Urinary bladder (tissue), 4 donors: Measurements from ENCODE around the gene FHIT. TPM values are rescaled to one million over a fixed set of nuclear protein-coding genes. Genes with fewer than 3 reads are reported as not detected.

Source experiments
- DNase-seq: peaks from one replicate; pipeline ENCODE4 v3.0.0-alpha.2; 2015; ENCODE audit errors: extremely low spot score
- H3K27ac ChIP-seq: one replicate; pipeline ENCODE4 v1.5.1; 2013; ENCODE audit warnings: low read depth, mild to moderate bottlenecking, moderate library complexity
- H3K36me3 ChIP-seq: one replicate; pipeline ENCODE4 v1.6.1; 2013; ENCODE audit warnings: mild to moderate bottlenecking, moderate library complexity; ENCODE audit not compliant: insufficient read depth
- H3K4me1 ChIP-seq: one replicate; pipeline ENCODE4 v1.6.1; 2013; ENCODE audit warnings: mild to moderate bottlenecking, moderate library complexity; ENCODE audit not compliant: insufficient read depth
- H3K4me3 ChIP-seq: one replicate; pipeline ENCODE4 v1.5.1; 2013; ENCODE audit warnings: low read depth, low read length
- WGBS: extraction: QIAGEN DNeasy Blood & Tissue Kit; methylation state at CpG from one replicate; pipeline ENCODE4 v1.1.7; 2013; 5-methylcytosine and 5-hydroxymethylcytosine counted together
- polyA plus RNA-seq: library from polyadenylated mRNA; stranded (reverse); fragments of 200-250 nt; gene quantifications from one replicate; pipeline ENCODE4 v1.2.3, GENCODE V29; 2013
- total RNA-seq: library from RNA; depleted of rRNA; stranded (reverse); fragments of >200 nt; gene quantifications from one replicate; pipeline ENCODE4 v1.2.3, GENCODE V29; 2014
- donor health status: healthy with polysubstance abuse.
- donor health status: healthy.

Gene FHIT
- total and polyA plus RNA-seq, 2 donors = 4.5 to 7.4 TPM

GRCh38 chr3:60759439-60759838, 491.8 kb downstream of the FHIT start:
- no peak overlapping the region for H3K4me3 ChIP-seq
- no peak overlapping the region for H3K27ac ChIP-seq

GRCh38 chr3:60758831-60759230, 492.4 kb downstream of the FHIT start:
- H3K27ac ChIP-seq = no peak overlapping the region
- 93% methylated on average over 5 of the region's 5 CpGs for WGBS
- no peak overlapping the region for H3K4me3 ChIP-seq
- H3K36me3 ChIP-seq = no peaks in the 10 kb centered on the region
- no peaks in the 10 kb centered on the region for H3K4me1 ChIP-seq
- DNase-seq = no peak

More at GRCh38 chr3:60759439-60759838, 491.8 kb downstream of the FHIT start:
- no peak for DNase-seq
- Histone ChIP-seq H3K4me1 (no peaks in the 10 kb centered on the region), H3K36me3 (no peaks in the 10 kb centered on the region)
- 95% methylated on average over 3 of the region's 3 CpGs for WGBS

GRCh38 chr3:60758171-60758570, 493.1 kb downstream of the FHIT start:
- Histone ChIP-seq H3K4me3 (no peak overlapping the region), H3K27ac (no peak overlapping the region), H3K4me1 (no peaks in the 10 kb centered on the region), H3K36me3 (no peaks in the 10 kb centered on the region)
- 78% methylated on average over 2 of the region's 2 CpGs for WGBS
- no peak for DNase-seq

DNA sequence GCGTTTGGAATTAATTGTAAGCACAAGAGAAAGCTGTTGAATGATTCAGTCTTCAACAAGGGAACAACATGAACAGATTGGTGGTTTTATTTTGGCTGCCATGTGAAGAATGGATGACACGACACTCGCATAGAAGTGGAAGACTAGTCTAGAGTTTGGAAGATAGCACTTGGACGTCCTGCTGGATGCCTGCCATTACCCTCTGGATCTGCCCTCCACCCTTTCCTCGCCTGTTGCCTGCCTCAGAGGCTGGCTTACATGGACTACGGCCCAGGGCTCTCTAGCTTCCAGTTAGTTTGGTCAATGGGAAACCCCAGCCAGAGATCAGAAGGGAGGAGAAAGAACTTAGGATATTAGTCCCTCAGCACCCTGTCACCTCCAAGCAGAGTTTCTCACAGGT, 493.5 kb downstream of the FHIT start:
- WGBS = 79% methylated on average over 6 of the region's 6 CpGs
- no peak overlapping the region for H3K27ac ChIP-seq
- no peak overlapping the region for H3K4me3 ChIP-seq
- H3K4me1 ChIP-seq = no peaks in the 10 kb centered on the region
- H3K36me3 ChIP-seq = no peaks in the 10 kb centered on the region
- DNase-seq = no peak

DNA sequence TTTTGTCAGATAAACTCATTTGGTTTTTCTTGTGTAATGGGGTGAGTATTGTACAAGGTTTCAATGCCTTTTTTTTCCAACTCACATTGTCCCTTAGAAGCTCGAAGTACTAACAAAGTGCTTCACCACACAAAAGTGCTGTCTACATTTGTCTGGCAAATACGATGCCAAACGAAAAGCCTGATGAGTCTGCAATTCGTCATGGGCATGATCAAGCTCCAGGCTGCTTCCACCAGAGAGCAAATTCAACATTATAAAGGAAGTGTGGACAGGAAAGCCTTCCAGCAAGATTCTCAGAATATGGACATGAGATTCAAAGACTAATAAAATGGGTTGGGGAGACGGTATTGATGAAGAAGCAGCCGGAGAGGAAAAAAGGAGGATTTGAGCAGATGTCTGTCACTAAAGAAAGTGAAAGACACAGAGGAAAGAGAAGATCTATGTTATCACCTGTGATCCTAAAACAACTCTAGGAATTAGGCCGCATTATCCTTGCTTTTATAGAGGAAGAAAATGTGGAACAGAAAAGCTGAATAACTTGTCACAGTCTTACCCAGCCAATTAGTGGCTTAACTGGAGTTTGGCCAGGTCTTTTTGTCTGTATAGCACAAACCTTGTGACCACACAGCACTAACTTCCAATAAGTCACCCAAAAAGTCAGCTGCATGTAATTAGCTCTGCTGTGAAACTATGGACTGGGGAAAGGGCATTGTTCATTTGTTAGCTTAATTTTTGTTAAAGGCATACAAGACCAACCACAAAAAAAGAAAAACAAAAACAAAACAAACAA, 494.8 kb downstream of the FHIT start:
- no peak for DNase-seq
- 66% methylated on average over 7 of the region's 7 CpGs for WGBS
- no peak overlapping the region for H3K4me3 ChIP-seq
- no peaks in the 10 kb centered on the region for H3K36me3 ChIP-seq
- no peak overlapping the region for H3K27ac ChIP-seq
- no peaks in the 10 kb centered on the region for H3K4me1 ChIP-seq

- no peak for DNase-seq
- Histone ChIP-seq H3K4me1 (no peaks in the 10 kb centered on the region), H3K4me3 (no peak overlapping the region), H3K27ac (no peak overlapping the region), H3K36me3 (no peaks in the 10 kb centered on the region)
- WGBS = 66% methylated on average over 3 of the region's 3 CpGs
Measured at GRCh38 chr3:60755094-60755493, 496.2 kb downstream of the FHIT start.

DNA sequence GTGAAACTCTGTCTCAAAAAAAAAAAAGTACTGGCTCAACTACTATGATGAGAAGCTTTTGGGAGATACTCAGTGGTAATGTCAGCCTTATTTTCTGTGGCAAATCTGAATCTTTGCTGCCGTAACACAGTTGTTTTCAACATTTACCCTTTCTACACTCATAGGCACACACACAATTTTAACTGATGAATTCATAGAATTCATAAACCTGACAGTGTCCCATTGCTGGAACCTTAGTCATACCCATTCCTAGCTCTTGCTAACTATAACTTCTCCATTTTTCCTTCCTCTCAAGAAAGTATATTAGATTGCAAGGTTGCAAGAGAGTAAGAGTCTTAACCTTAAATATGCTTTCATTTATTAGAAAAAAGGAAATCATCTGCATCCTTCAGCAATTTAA, 496.6 kb downstream of the FHIT start:
- DNase-seq = no peak
- H3K4me3 ChIP-seq = no peak overlapping the region
- no peaks in the 10 kb centered on the region for H3K36me3 ChIP-seq
- H3K27ac ChIP-seq = no peak overlapping the region
- WGBS = 95% methylated on average over 1 of the region's 1 CpG
- no peaks in the 10 kb centered on the region for H3K4me1 ChIP-seq

- Histone ChIP-seq H3K4me1 (no peaks in the 10 kb centered on the region), H3K27ac (no peak overlapping the region), H3K4me3 (no peak overlapping the region), H3K36me3 (no peaks in the 10 kb centered on the region)
- DNase-seq = no peak
- WGBS = 71% methylated on average over 3 of the region's 3 CpGs
Measured at GRCh38 chr3:60752809-60753208, 498.4 kb downstream of the FHIT start.

DNA sequence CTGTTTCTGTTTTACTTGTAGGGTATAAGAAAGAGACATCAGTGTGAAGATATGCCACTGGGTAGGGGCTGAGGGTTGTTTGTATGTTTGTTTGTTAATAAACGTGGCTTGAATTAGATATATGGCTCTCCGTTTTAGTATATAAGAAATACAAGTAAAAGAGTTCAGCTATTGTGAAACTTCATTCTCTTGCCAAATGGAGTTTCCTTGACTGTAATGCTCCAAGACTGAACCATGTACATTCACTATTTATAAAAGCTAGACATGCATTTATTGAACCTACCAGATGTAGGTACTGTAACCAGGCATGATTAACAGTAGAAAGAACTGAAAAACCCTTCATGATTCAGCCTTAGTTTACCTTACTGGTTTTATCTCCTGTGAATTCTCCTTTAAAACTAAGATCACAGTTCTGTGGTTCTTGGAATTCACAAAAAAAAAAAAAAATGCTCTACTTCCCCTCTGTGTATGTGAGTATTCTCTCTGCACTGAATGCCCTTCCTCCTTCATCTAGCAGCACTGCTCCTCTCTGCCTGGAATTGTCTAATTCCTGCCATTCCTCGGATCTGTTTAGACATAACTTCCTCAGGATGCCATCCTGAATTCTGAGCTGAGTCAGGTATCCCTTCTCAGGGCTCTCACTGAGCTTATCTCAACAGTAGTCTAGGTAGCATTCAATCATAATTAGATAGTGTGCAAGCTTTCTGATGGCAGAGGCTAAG, 504.4 kb downstream of the FHIT start:
- Histone ChIP-seq H3K27ac (no peak overlapping the region), H3K4me3 (no peak overlapping the region), H3K4me1 (no peaks in the 10 kb centered on the region), H3K36me3 (no peaks in the 10 kb centered on the region)
- no peak for DNase-seq
- WGBS = 67% methylated on average over 3 of the region's 3 CpGs

- DNase-seq = no peak
- no peaks in the 10 kb centered on the region for H3K36me3 ChIP-seq
- no peaks in the 10 kb centered on the region for H3K4me1 ChIP-seq
- H3K27ac ChIP-seq = no peak overlapping the region
- H3K4me3 ChIP-seq = no peak overlapping the region
- 93% methylated on average over 8 of the region's 8 CpGs for WGBS
Measured at GRCh38 chr3:60746043-60746638, 505.1 kb downstream of the FHIT start.

- H3K36me3 ChIP-seq = no peaks in the 10 kb centered on the region
- 51% methylated on average over 4 of the region's 4 CpGs for WGBS
- H3K4me3 ChIP-seq = no peak overlapping the region
- H3K27ac ChIP-seq = no peak overlapping the region
- DNase-seq = no peak
- H3K4me1 ChIP-seq = no peaks in the 10 kb centered on the region
Measured at GRCh38 chr3:60743631-60744164, 507.6 kb downstream of the FHIT start.

GRCh38 chr3:60742606-60743145, 508.6 kb downstream of the FHIT start:
- Histone ChIP-seq H3K27ac (no peak overlapping the region), H3K36me3 (no peaks in the 10 kb centered on the region), H3K4me3 (no peak overlapping the region), H3K4me1 (no peaks in the 10 kb centered on the region)
- 82% methylated on average over 8 of the region's 8 CpGs for WGBS
- no peak for DNase-seq

DNA sequence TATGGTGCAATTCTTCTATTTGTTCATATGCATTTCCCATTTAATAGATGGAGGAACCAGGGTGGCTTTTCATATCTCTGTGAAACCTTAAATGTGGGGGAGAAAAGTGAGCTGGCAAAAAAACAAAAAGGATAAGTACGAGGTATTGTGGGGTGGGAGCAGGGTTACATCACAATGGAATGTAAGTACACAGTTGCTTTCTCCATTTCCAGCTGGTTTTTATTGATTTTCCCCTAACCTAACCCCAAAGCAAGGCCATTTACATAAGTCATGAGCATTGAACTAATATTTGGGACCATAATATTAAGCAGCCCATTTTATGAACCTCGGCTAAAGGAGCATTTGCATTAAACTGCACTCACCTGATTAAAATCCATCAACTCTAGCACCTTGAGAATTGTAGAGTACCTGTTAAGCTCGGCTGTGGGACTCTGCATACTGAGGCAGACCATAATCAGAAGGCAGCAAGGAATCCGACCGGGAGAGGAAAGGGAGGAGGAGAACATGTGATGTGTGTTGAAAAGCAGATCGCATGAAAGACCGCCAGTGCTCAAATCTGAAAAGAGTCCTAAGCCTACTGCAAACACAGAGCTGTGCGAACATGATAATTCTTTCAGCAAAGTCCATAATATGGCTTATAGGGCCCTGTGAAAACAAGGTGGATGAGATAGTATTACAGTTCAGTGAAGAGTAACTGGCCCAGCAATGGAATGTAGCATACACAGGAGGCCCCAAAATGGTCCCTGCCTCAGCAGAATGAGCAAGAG, 513.4 kb downstream of the FHIT start:
- H3K27ac ChIP-seq = no peak overlapping the region
- H3K36me3 ChIP-seq = no peaks in the 10 kb centered on the region
- 82% methylated on average over 8 of the region's 8 CpGs for WGBS
- no peaks in the 10 kb centered on the region for H3K4me1 ChIP-seq
- H3K4me3 ChIP-seq = no peak overlapping the region
- no peak for DNase-seq
